DMS153 (cell line): ENCODE data around the gene ROBO3.

Experiments
- DNase-seq: peaks from one replicate; lab custom pipeline; 2025; lab: John Stamatoyannopoulos, UW

The ROBO3 gene

GRCh38 chr11:124865181-124865901 lies at the start of gene ROBO3:
Gene ROBO3 (plus strand): TSS chr11:124865432. CDS start chr11:124865578, 146 bp downstream.
- no peak for DNase-seq

GRCh38 chr11:124817036-124817435 lies 48.2 kb upstream of the ROBO3 start:
- no peak for DNase-seq

- DNase-seq: no peak
These were observed 43.1 kb upstream of the ROBO3 start for GRCh38 chr11:124821995-124822730.

GRCh38 chr11:124823512-124824376 lies 41.5 kb upstream of the ROBO3 start:
- DNase-seq: no peak

- DNase-seq: no peak
These were observed 39.4 kb upstream of the ROBO3 start for GRCh38 chr11:124825876-124826275.

GRCh38 chr11:124829986-124830385 lies 35.2 kb upstream of the ROBO3 start:
- no peak for DNase-seq

- no peak for DNase-seq
These were observed 34.5 kb upstream of the ROBO3 start for GRCh38 chr11:124830749-124831148.

GRCh38 chr11:124831897-124832296 lies 33.3 kb upstream of the ROBO3 start:
- DNase-seq: no peak

- DNase-seq: no peak
These were observed 32.7 kb upstream of the ROBO3 start for GRCh38 chr11:124832571-124832970.

GRCh38 chr11:124834526-124835180 lies 30.6 kb upstream of the ROBO3 start:
- DNase-seq: no peak

- no peak for DNase-seq
These were observed 29.3 kb upstream of the ROBO3 start for GRCh38 chr11:124835918-124836317.

- peak; percentile 69 for DNase-seq
These were observed 27.8 kb upstream of the ROBO3 start for GRCh38 chr11:124837491-124837856.

- no peak for DNase-seq
These were observed 26.5 kb upstream of the ROBO3 start for GRCh38 chr11:124838805-124839127.

- no peak for DNase-seq
These were observed 25.9 kb upstream of the ROBO3 start for GRCh38 chr11:124839128-124839971.

GRCh38 chr11:124839972-124840621 lies 25.1 kb upstream of the ROBO3 start:
- DNase-seq: no peak

GRCh38 chr11:124840666-124841065 lies 24.6 kb upstream of the ROBO3 start:
- no peak for DNase-seq

- no peak for DNase-seq
These were observed 24.0 kb upstream of the ROBO3 start for GRCh38 chr11:124841201-124841600.

- no peak for DNase-seq
These were observed 23.4 kb upstream of the ROBO3 start for GRCh38 chr11:124841840-124842239.

- DNase-seq: no peak
These were observed 22.9 kb upstream of the ROBO3 start for GRCh38 chr11:124842305-124842704.

- DNase-seq: no peak
These were observed 21.7 kb upstream of the ROBO3 start for GRCh38 chr11:124843616-124843910.

- DNase-seq: no peak
These were observed 20.6 kb upstream of the ROBO3 start for GRCh38 chr11:124844664-124845079.
